ENCODE data around the gene RIMKLA.

GRCh38 chr1:42466030-42466429 lies 85.4 kb downstream of the RIMKLA start:
- TF ChIP-seq CTCF (conservative IDR thresholded peaks at IDR 0.05; ENCODE audit: low read length) (no peak), EZH2phosphoT487 (IDR thresholded peaks at IDR 0.05; ENCODE audit: borderline replicate concordance, low read depth, low read length) (no peak)
